Measurements from ENCODE around the gene ST3GAL2.
"Not testable (repeated sequence)": the region's sequence is repeated elsewhere in the genome, so short reads cannot be mapped to it uniquely, and the experiment has no call there.

The ST3GAL2 gene

GRCh38 chr16:70386289-70386986 is 52.5 kb downstream of the ST3GAL2 start:
- not testable (repeated sequence) for DNase-seq (ENCODE audit: low read depth in 2 of 2)

- DNase-seq (ENCODE audit: low read depth in 2 of 2): no peak
These were observed 55.4 kb downstream of the ST3GAL2 start for GRCh38 chr16:70383421-70383960.

- DNase-seq (ENCODE audit: low read depth in 2 of 2): no peak
These were observed 57.1 kb downstream of the ST3GAL2 start for GRCh38 chr16:70381604-70382342.

GRCh38 chr16:70380919-70381603 is 57.8 kb downstream of the ST3GAL2 start:
- DNase-seq (ENCODE audit: low read depth in 2 of 2): peak; percentile 89 to 92

- peak; percentile 56 to 72 for DNase-seq (ENCODE audit: low read depth in 2 of 2)
These were observed 58.5 kb downstream of the ST3GAL2 start for GRCh38 chr16:70380248-70380918.

GRCh38 chr16:70378869-70379493 is 59.9 kb downstream of the ST3GAL2 start:
- no peak for DNase-seq (ENCODE audit: low read depth in 2 of 2)

- DNase-seq (ENCODE audit: low read depth in 2 of 2): no peak
These were observed 61.1 kb downstream of the ST3GAL2 start for GRCh38 chr16:70377782-70378181.

- no peak for DNase-seq (ENCODE audit: low read depth in 2 of 2)
These were observed 63.0 kb downstream of the ST3GAL2 start for GRCh38 chr16:70375636-70376611.

GRCh38 chr16:70374213-70374612 is 64.7 kb downstream of the ST3GAL2 start:
- DNase-seq (ENCODE audit: low read depth in 2 of 2): no peak

GRCh38 chr16:70372921-70373728 is 65.8 kb downstream of the ST3GAL2 start:
- no peak for DNase-seq (ENCODE audit: low read depth in 2 of 2)

GRCh38 chr16:70370924-70371323 is 68.0 kb downstream of the ST3GAL2 start:
- DNase-seq (ENCODE audit: low read depth in 2 of 2): no peak

- DNase-seq (ENCODE audit: low read depth in 2 of 2): not testable (repeated sequence)
These were observed 68.8 kb downstream of the ST3GAL2 start for GRCh38 chr16:70370145-70370544.

- DNase-seq (ENCODE audit: low read depth in 2 of 2): no peak
These were observed 74.5 kb downstream of the ST3GAL2 start for GRCh38 chr16:70364399-70364798.

- DNase-seq (ENCODE audit: low read depth in 2 of 2): no peak
These were observed 79.3 kb downstream of the ST3GAL2 start for GRCh38 chr16:70359552-70359951.

- no peak for DNase-seq (ENCODE audit: low read depth in 2 of 2)
These were observed 89.1 kb downstream of the ST3GAL2 start for GRCh38 chr16:70349783-70350182.

GRCh38 chr16:70348991-70349390 is 89.9 kb downstream of the ST3GAL2 start:
- no peak for DNase-seq (ENCODE audit: low read depth in 2 of 2)

GRCh38 chr16:70345840-70346239 is 93.1 kb downstream of the ST3GAL2 start:
- no peak for DNase-seq (ENCODE audit: low read depth in 2 of 2)

- no peak for DNase-seq (ENCODE audit: low read depth in 2 of 2)
These were observed 96.9 kb downstream of the ST3GAL2 start for GRCh38 chr16:70342016-70342415.

GRCh38 chr16:70341600-70341999 is 97.3 kb downstream of the ST3GAL2 start:
- no peak for DNase-seq (ENCODE audit: low read depth in 2 of 2)
